ENCODE data around the gene RAI1.

DNA sequence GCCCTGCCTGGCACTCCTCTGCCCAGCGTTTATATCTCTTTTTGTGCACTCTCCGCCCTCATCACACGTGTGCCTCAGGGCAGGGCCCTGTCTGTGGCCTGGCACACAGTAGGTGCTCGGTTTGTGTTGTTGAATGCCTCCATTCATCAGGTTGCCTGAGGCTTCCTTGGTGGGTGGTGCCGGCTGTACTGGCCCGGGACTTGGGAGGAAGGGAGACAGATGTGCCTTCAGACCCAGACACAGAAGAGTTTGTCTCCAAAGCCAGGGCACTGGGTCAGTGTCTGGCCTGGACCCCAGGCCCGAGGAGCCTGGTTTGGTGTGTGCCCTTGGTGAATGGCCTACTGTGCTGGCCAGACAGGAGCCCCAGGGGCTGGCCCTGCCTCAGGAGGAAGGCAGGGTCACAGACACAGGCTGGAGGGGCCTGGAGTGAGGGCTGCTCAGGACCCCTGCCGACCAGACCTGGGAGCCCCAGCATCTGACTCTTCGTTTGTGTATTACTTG lies 71.6 kb downstream of the RAI1 start:
- TF ChIP-seq, protein P1, sequence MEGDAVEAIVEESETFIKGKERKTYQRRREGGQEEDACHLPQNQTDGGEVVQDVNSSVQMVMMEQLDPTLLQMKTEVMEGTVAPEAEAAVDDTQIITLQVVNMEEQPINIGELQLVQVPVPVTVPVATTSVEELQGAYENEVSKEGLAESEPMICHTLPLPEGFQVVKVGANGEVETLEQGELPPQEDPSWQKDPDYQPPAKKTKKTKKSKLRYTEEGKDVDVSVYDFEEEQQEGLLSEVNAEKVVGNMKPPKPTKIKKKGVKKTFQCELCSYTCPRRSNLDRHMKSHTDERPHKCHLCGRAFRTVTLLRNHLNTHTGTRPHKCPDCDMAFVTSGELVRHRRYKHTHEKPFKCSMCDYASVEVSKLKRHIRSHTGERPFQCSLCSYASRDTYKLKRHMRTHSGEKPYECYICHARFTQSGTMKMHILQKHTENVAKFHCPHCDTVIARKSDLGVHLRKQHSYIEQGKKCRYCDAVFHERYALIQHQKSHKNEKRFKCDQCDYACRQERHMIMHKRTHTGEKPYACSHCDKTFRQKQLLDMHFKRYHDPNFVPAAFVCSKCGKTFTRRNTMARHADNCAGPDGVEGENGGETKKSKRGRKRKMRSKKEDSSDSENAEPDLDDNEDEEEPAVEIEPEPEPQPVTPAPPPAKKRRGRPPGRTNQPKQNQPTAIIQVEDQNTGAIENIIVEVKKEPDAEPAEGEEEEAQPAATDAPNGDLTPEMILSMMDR (conservative IDR thresholded peaks at IDR 0.05; ENCODE audit: low read depth, low read length), result no peak
- TF ChIP-seq EZH2 (IDR thresholded peaks at IDR 0.05; ENCODE audit: borderline replicate concordance, low read depth, low read length, poor library complexity, severe bottlenecking), result no peak
